Sigmoid colon (tissue), 7 donors: Measurements from ENCODE around the gene TOP3B. TPM values are rescaled to one million over a fixed set of nuclear protein-coding genes. Genes with fewer than 3 reads are reported as not detected.
"Not testable (repeated sequence)": the region's sequence is repeated elsewhere in the genome, so short reads cannot be mapped to it uniquely, and the experiment has no call there.

Experiments used
- DNase-seq: peaks from one replicate; pipeline ENCODE4 v3.0.0-alpha.2; 2019
- H3K27ac ChIP-seq, 4 donors: fragments of 200-600 bp; sonication (generic); one replicate each; pipeline ENCODE4 v1.5.1; 2016 to 2019; ENCODE audit warnings: mild to moderate bottlenecking in 1 of 4
- H3K27me3 ChIP-seq, 3 donors: fragments of 200-600 bp; sonication (generic); one replicate each; pipeline ENCODE4 v1.5.1; 2019; ENCODE audit warnings: mild to moderate bottlenecking in 1 of 3
- H3K36me3 ChIP-seq, 4 donors: fragments of 200-600 bp; sonication (generic); one replicate each; pipeline ENCODE4 v1.5.1; 2016 to 2019
- H3K4me1 ChIP-seq, 4 donors: fragments of 200-600 bp; sonication (generic); one replicate each; pipeline ENCODE4 v1.5.1; 2017 to 2019
- H3K4me3 ChIP-seq, 4 donors: fragments of 200-600 bp; sonication (generic); one replicate each; pipeline ENCODE4 v1.5.1; 2017 to 2019; ENCODE audit warnings: mild to moderate bottlenecking in 2 of 4, moderate library complexity in 1 of 4
- H3K9me3 ChIP-seq, 4 donors: fragments of 200-600 bp in 3 of 4; sonication (generic) in 3 of 4; one replicate each; pipeline versions ENCODE4 v1.5.1 to v1.6.1; 2013 to 2019
- CTCF ChIP-seq, 4 experiments: fragments of 450-650 bp in 3 of 4; fragments of 200-600 bp in 1 of 4; IDR thresholded peaks; one replicate each; pipeline ENCODE4 v1.5.1; 2016 to 2019; ENCODE audit warnings: antibody characterized with exemption in 4 of 4, mild to moderate bottlenecking in 3 of 4, moderate library complexity in 2 of 4
- EP300 ChIP-seq, 4 donors: sonication (generic); formaldehyde crosslinking; IDR thresholded peaks; one replicate each; pipeline ENCODE4 v1.6.1; 2017; ENCODE audit warnings: antibody characterized with exemption in 4 of 4
- POLR2A ChIP-seq, 2 donors: fragments of 450-650 bp; IDR thresholded peaks; one replicate each; pipeline ENCODE4 v1.6.1; 2016; ENCODE audit warnings: antibody characterized with exemption in 2 of 2, mild to moderate bottlenecking in 2 of 2, moderate library complexity in 2 of 2
- POLR2AphosphoS5 ChIP-seq, 4 donors: sonication (generic); formaldehyde crosslinking; IDR thresholded peaks; one replicate each; pipeline ENCODE4 v1.6.1; 2017; ENCODE audit warnings: antibody characterized with exemption in 4 of 4
- WGBS, 2 donors: extraction: QIAGEN DNeasy Blood & Tissue Kit; methylation state at CpG; one replicate each; pipeline ENCODE4 v1.1.7; 2013; 5-methylcytosine and 5-hydroxymethylcytosine counted together
- intact Hi-C: fragments of 100-400 bp; cut with DNase I; formaldehyde crosslinking; loops from one replicate; pipeline ENCODE4 v1.15.1; 2023
- polyA plus RNA-seq, 3 donors: library from polyadenylated mRNA; stranded (reverse); fragments of 200-250 nt; gene quantifications; one replicate each; pipeline ENCODE4 v1.2.3, GENCODE V29; 2013
- total RNA-seq, 4 donors: library from RNA; depleted of rRNA; stranded (reverse); fragments of >200 nt; gene quantifications; one replicate each; pipeline ENCODE4 v1.1.0, GENCODE V29; 2016
- donor health status: healthy with polysubstance abuse.
- donor health status: Bipolar disorder and iron deficiency.
- donor health status: healthy.

The TOP3B gene
- total and polyA plus RNA-seq, 7 donors: 3.5 to 45.1 (median 17.9) TPM

DNA sequence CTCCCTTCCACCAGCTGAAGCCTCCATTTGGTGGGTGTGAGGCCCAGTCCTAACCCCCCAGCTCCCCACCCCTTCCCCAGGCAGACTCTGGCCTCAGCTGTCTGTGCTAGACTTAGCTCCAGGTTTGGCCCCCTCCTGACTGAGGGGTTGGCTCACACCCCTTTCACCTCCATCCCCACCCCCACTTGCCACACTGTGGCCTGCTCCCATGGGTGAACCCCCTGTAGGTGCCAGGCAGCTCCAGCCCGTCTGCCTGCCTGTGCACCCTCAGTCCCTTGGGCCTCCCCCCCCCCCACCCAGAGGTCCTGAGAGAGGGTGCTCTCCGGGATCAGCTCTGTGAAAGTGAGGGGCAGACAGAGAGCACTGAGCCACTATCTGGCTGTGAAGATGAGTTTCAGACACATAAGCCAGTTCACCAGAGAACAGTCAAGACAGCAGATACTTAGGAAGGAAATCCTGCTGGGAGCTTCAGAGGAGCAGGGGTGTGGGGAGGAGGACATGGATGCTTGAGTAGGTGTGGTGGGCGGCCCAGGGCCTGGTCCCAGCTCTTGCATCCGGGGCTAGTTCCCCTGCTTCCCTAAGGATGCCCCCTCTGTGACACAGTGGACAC lies 66.2 kb downstream of the TOP3B start:
- Histone ChIP-seq H3K36me3 (peaks cover 0 to 20% (median 0%) of the 10 kb centered on the region in 4 donors), H3K27ac (no peak overlapping the region), H3K27me3 (no peaks in the 10 kb centered on the region), H3K4me3 (no peak overlapping the region), H3K9me3 (no peaks in the 10 kb centered on the region), H3K4me1 (peaks cover 0 to 12% (median 10%) of the 10 kb centered on the region in 4 donors)
- TF ChIP-seq POLR2A (IDR thresholded peaks at IDR 0.05): no peak
- TF ChIP-seq CTCF (IDR thresholded peaks at IDR 0.05): no peak
- TF ChIP-seq POLR2AphosphoS5 (IDR thresholded peaks at IDR 0.05): no peak
- no peak for TF ChIP-seq EP300 (IDR thresholded peaks at IDR 0.05)
- 81 to 87% methylated on average over 4 of the region's 4 CpGs for WGBS, 2 donors
- no peak for DNase-seq
- intact Hi-C loops: no loop called here

DNA sequence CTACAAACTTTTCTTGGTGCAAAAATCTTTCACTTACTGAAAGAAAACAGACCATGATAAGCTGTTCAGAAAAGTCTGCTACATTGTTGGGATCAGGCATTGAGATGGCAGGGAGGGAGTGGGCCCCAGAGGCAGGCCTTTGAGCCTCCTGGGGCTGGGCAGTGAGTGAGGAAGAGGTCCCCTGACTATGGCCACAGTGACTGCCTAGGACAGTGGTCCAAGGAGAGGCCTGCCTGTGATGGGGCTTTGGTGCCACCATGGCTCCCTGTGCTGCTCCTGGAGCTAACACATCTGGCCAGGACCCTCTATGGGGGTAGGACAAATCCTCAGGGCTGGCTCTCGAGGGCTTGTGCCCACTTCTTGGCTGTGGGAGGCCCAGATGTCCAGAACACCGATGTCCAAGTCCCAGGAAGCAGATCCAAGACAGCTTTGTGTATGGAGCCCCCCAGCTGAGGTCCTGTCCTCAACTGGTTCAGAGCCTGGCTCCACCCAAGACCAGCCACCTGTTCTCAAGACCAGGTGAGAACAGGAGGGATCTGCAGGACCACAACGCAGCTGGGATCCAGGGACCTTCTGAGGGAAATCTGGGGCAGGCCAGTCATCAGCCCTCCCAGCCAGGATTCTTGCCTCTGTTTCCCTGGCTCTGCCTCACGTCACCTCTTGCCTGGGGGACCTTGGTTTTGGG lies 66.8 kb downstream of the TOP3B start:
- H3K27ac ChIP-seq: no peak overlapping the region
- no peak overlapping the region for H3K4me3 ChIP-seq
- H3K4me1 ChIP-seq: peaks cover 0 to 12% (median 10%) of the 10 kb centered on the region in 4 donors
- intact Hi-C loops: no loop called here
- H3K9me3 ChIP-seq: no peaks in the 10 kb centered on the region
- 87% methylated on average over 4 of the region's 4 CpGs for WGBS, 2 donors
- peaks cover 0 to 14% (median 0%) of the 10 kb centered on the region in 4 donors for H3K36me3 ChIP-seq
- no peak for TF ChIP-seq CTCF (IDR thresholded peaks at IDR 0.05)
- TF ChIP-seq EP300 (IDR thresholded peaks at IDR 0.05): no peak
- no peak for TF ChIP-seq POLR2AphosphoS5 (IDR thresholded peaks at IDR 0.05)
- no peak for TF ChIP-seq POLR2A (IDR thresholded peaks at IDR 0.05)
- no peak for DNase-seq
- H3K27me3 ChIP-seq: no peaks in the 10 kb centered on the region

GRCh38 chr22:21914033-21914642 lies 68.4 kb downstream of the TOP3B start:
- H3K27ac ChIP-seq, H3K27me3 ChIP-seq, H3K9me3 ChIP-seq, H3K36me3 ChIP-seq, H3K4me3 ChIP-seq, intact Hi-C loops, DNase-seq: not testable (repeated sequence)
- 94 to 96% methylated on average over 8 of the region's 8 CpGs for WGBS, 2 donors
- peaks cover 0 to 12% (median 10%) of the 10 kb centered on the region in 4 donors for H3K4me1 ChIP-seq

GRCh38 chr22:21910367-21910766 lies 72.2 kb downstream of the TOP3B start:
- H3K27me3 ChIP-seq, H3K4me1 ChIP-seq, H3K27ac ChIP-seq, H3K4me3 ChIP-seq, intact Hi-C loops, H3K36me3 ChIP-seq, DNase-seq, H3K9me3 ChIP-seq: not testable (repeated sequence)
- 90 to 91% methylated on average over 4 of the region's 4 CpGs for WGBS, 2 donors

DNA sequence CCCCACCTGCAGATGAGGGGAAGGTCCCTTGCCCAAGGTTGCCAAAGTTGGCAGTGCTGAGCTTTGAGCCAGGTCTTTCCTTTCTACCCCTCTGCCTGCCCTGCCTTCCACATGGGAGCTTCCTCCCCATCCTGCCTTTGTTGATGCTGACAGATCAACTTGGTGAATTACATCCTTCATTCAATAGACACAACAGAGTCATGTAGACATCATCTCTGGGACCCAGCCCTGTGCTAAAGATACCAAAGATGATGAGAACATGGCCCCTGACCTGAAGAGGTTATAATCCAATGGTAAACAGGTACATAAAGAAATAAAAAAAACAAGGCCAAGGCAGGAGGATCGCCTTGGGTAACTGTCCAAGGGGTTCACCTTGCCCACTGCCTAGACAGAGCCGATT lies 72.7 kb downstream of the TOP3B start:
- TF ChIP-seq POLR2A (IDR thresholded peaks at IDR 0.05) (no peak), POLR2AphosphoS5 (IDR thresholded peaks at IDR 0.05) (no peak), EP300 (IDR thresholded peaks at IDR 0.05) (no peak), CTCF (IDR thresholded peaks at IDR 0.05) (no peak)
- no peak for DNase-seq
- intact Hi-C loops: no loop called here
- H3K4me1 ChIP-seq: no peaks in the 10 kb centered on the region
- H3K27ac ChIP-seq: no peak overlapping the region
- WGBS, 2 donors: 93 to 95% methylated on average over 2 of the region's 2 CpGs
- H3K27me3 ChIP-seq: no peaks in the 10 kb centered on the region
- no peak overlapping the region for H3K4me3 ChIP-seq
- no peaks in the 10 kb centered on the region for H3K9me3 ChIP-seq
- no peaks in the 10 kb centered on the region for H3K36me3 ChIP-seq
